SK-N-SH (cell line): ENCODE measurements around the gene CRPPA. TPM values are rescaled to one million over a fixed set of nuclear protein-coding genes. Genes with fewer than 3 reads are reported as not detected.
"Not testable (repeated sequence)": the region's sequence is repeated elsewhere in the genome, so short reads cannot be mapped to it uniquely, and the experiment has no call there.

Source experiments
- CTCF ChIA-PET: fragments of 300-600, 350-600 bp; formaldehyde crosslinking; extraction: SDS; loops from one replicate; lab custom pipeline; 2021; lab: Yijun Ruan, JAX
- POLR2A ChIA-PET: fragments of 350-600 bp; sonication (Branson Sonifier 250); formaldehyde crosslinking; extraction: SDS; loops from one replicate; lab custom pipeline; 2020; ENCODE audit warnings: antibody characterized with exemption, inconsistent platforms; lab: Yijun Ruan, JAX
- DNase-seq: peaks from one replicate; pipeline ENCODE4 v3.0.0; 2012
- H2AFZ ChIP-seq: fragments of 200-600 bp; sonication (generic); 2 replicates; pipeline ENCODE4 v1.8.1; 2016; ENCODE audit warnings: antibody characterized with exemption, mild to moderate bottlenecking, low read depth
- H3F3A ChIP-seq: fragments of 200-600 bp; sonication (generic); replicated peaks from 2 replicates; pipeline ENCODE3; 2016; ENCODE audit warnings: antibody characterized with exemption, mild to moderate bottlenecking; ENCODE audit not compliant: insufficient read depth
- H3K27ac ChIP-seq, 2 experiments: fragments of 200-500 bp in 1 of 2; fragments of 200-600 bp in 1 of 2; sonication (Bioruptor generic) in 1 of 2; sonication (generic), shearing (Covaris generic) in 1 of 2; 2 replicates each; pipeline versions ENCODE4 v1.5.1 to v1.6.1; 2014 to 2016; ENCODE audit warnings: low read depth in 2 of 2, inconsistent platforms in 1 of 2, low read length in 1 of 2, mild to moderate bottlenecking in 1 of 2, mixed read lengths in 1 of 2
- H3K27me3 ChIP-seq: fragments of 200-600 bp; sonication (generic), shearing (Covaris generic); 2 replicates; pipeline ENCODE4 v1.6.1; 2016; ENCODE audit warnings: mixed run types; ENCODE audit not compliant: insufficient read depth
- H3K36me3 ChIP-seq, 2 experiments: fragments of 200-500 bp in 1 of 2; fragments of 200-600 bp in 1 of 2; sonication (Bioruptor generic) in 1 of 2; sonication (generic) in 1 of 2; replicated peaks in 1 of 2; 2 replicates each; pipeline versions ENCODE3 to v1.5.1; 2014 to 2016; ENCODE audit warnings: low read length in 1 of 2, mild to moderate bottlenecking in 1 of 2; ENCODE audit not compliant: insufficient read depth in 2 of 2, control insufficient read depth in 1 of 2
- H3K4me1 ChIP-seq, 2 experiments: fragments of 200-500 bp in 1 of 2; fragments of 200-600 bp in 1 of 2; sonication (Bioruptor generic) in 1 of 2; sonication (generic), shearing (Covaris generic) in 1 of 2; 2 replicates each; pipeline versions ENCODE4 v1.5.1 to v1.6.1; 2014 to 2016; ENCODE audit warnings: low read depth in 1 of 2, low read length in 1 of 2, mixed run types in 1 of 2; ENCODE audit not compliant: insufficient read depth in 2 of 2, control insufficient read depth in 1 of 2
- H3K4me2 ChIP-seq: fragments of 200-600 bp; sonication (generic), shearing (Covaris generic); 2 replicates; pipeline ENCODE4 v1.6.1; 2017; ENCODE audit warnings: mixed run types
- H3K4me3 ChIP-seq, 2 experiments: fragments of 200-500 bp in 1 of 2; fragments of 200-600 bp in 1 of 2; sonication (Bioruptor generic) in 1 of 2; sonication (generic), shearing (Covaris generic) in 1 of 2; 2 replicates each; pipeline versions ENCODE4 v1.5.1 to v1.8.1; 2014 to 2016; ENCODE audit warnings: low read depth in 2 of 2, inconsistent platforms in 1 of 2, low read length in 1 of 2, mild to moderate bottlenecking in 1 of 2, mixed read lengths in 1 of 2, moderate library complexity in 1 of 2
- H3K79me2 ChIP-seq: fragments of 200-600 bp; sonication (generic); 2 replicates; pipeline ENCODE4 v1.8.1; 2017; ENCODE audit warnings: mild to moderate bottlenecking; ENCODE audit not compliant: insufficient read depth
- H3K9ac ChIP-seq: fragments of 200-600 bp; sonication (generic); 2 replicates; pipeline ENCODE4 v1.6.1; 2017; ENCODE audit warnings: mixed run types
- H3K9me2 ChIP-seq: fragments of 200-600 bp; sonication (generic); 2 replicates; pipeline ENCODE4 v1.6.1; 2017; ENCODE audit warnings: mixed run types
- H3K9me3 ChIP-seq: fragments of 200-600 bp; sonication (generic); 2 replicates; pipeline ENCODE4 v1.6.1; 2017; ENCODE audit warnings: mixed run types, mild to moderate bottlenecking, moderate library complexity
- H4K20me1 ChIP-seq: fragments of 200-600 bp; sonication (generic); 2 replicates; pipeline ENCODE4 v1.6.1; 2017; ENCODE audit warnings: mild to moderate bottlenecking, mixed run types; ENCODE audit not compliant: insufficient read depth
- ELF1 ChIP-seq: IDR thresholded peaks from 2 replicates; pipeline ENCODE4 v1.4.0; 2012
- IRF3 ChIP-seq: fragments of 150-350 bp; IDR thresholded peaks from 2 replicates; pipeline ENCODE4 v1.6.1; 2016; ENCODE audit warnings: mild to moderate bottlenecking, low read depth, low read length
- MEF2A ChIP-seq: IDR thresholded peaks from 2 replicates; pipeline ENCODE4 v1.4.0; 2012; ENCODE audit warnings: low read depth, borderline replicate concordance
- POLR2AphosphoS5 ChIP-seq: IDR thresholded peaks from 2 replicates; pipeline ENCODE4 v1.6.1; 2012; ENCODE audit warnings: low read depth, low read length
- RAD21 ChIP-seq: IDR thresholded peaks from 2 replicates; pipeline ENCODE4 v1.6.1; 2012; ENCODE audit warnings: mild to moderate bottlenecking, low read length
- WGBS: methylation state at CpG from one replicate; pipeline ENCODE4 v1.1.6; 2017; ENCODE audit warnings: low lambda C conversion rate; 5-methylcytosine and 5-hydroxymethylcytosine counted together
- polyA plus RNA-seq, 3 experiments: library from polyadenylated mRNA; depleted of rRNA; stranded (reverse); fragments of >200 nt; gene quantifications; 2 replicates each; pipeline ENCODE4 v1.2.3, GENCODE V29; 2012
- TF ChIP-seq, protein P1 (sequence below): IDR thresholded peaks from 2 replicates; pipeline ENCODE4 v1.6.1; 2012; ENCODE audit warnings: mild to moderate bottlenecking, low read depth, low read length, moderate library complexity

CRPPA gene
- polyA plus RNA-seq, 1 of the 3 experiments (the other 2 are of a cell fraction): 0.15 TPM

DNA sequence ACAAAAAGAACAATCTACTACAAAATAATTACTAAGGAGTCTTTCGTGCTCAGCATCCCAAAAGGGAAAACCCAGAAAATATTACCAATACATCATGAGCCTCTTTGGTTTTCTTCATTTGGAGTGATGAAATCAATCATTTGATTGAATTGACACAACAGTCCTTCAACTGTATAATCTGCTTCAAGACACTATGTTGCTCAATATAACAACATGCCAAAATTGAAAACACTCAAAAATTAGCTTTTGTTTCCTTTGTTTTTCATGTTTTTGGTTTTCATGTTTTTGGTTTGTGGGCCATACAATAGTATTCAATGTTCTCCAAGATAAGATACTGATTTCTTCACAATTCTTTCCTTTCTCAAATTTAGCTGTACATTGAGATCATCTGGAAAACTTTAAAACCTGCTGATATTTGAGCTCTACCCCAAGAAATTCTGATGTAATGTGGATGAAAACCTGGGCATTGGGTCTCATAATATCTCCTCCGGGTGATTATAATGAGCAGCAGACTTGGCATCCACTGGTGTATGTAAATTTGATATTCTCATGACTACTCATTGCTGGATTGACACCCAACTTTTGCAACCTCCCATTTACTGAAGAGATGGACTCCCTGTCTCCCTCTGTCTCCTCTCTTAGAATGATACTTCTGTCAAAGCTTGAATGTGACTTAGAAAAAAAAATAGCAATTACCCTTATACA, 39.6 kb upstream of the CRPPA start:
- Histone ChIP-seq H2AFZ (no peak overlapping the region), H3K4me2 (no peak overlapping the region), H3K9ac (no peak overlapping the region), H3K27ac (no peak overlapping the region), H3K36me3 (no peaks in the 10 kb centered on the region), H3K27me3 (peaks cover 35% of the 10 kb centered on the region), H3K4me3 (no peak overlapping the region), H3K9me2 (no peaks in the 10 kb centered on the region), H3K9me3 (no peaks in the 10 kb centered on the region), H3K79me2 (no peaks in the 10 kb centered on the region), H3K4me1 (peaks cover 0 to 9% of the 10 kb centered on the region in 2 experiments; a peak in 2 of 4 replicates), H3F3A (no peaks in the 10 kb centered on the region), H4K20me1 (no peaks in the 10 kb centered on the region)
- WGBS: 21% methylated on average over 2 of the region's 2 CpGs
- CTCF ChIA-PET: interaction anchor here (1.8 kb wide), 1 partner anchor 104 kb away, joined by 4 read pairs; no protein-coding TSS in a partner anchor
- DNase-seq: no peak
- POLR2A ChIA-PET: no interaction called here
- TF ChIP-seq RAD21 (no peak), ELF1 (no peak), IRF3 (no peak), MEF2A (no peak), POLR2AphosphoS5 (no peak)
- TF ChIP-seq, protein P1, sequence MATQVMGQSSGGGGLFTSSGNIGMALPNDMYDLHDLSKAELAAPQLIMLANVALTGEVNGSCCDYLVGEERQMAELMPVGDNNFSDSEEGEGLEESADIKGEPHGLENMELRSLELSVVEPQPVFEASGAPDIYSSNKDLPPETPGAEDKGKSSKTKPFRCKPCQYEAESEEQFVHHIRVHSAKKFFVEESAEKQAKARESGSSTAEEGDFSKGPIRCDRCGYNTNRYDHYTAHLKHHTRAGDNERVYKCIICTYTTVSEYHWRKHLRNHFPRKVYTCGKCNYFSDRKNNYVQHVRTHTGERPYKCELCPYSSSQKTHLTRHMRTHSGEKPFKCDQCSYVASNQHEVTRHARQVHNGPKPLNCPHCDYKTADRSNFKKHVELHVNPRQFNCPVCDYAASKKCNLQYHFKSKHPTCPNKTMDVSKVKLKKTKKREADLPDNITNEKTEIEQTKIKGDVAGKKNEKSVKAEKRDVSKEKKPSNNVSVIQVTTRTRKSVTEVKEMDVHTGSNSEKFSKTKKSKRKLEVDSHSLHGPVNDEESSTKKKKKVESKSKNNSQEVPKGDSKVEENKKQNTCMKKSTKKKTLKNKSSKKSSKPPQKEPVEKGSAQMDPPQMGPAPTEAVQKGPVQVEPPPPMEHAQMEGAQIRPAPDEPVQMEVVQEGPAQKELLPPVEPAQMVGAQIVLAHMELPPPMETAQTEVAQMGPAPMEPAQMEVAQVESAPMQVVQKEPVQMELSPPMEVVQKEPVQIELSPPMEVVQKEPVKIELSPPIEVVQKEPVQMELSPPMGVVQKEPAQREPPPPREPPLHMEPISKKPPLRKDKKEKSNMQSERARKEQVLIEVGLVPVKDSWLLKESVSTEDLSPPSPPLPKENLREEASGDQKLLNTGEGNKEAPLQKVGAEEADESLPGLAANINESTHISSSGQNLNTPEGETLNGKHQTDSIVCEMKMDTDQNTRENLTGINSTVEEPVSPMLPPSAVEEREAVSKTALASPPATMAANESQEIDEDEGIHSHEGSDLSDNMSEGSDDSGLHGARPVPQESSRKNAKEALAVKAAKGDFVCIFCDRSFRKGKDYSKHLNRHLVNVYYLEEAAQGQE: no peak

DNA sequence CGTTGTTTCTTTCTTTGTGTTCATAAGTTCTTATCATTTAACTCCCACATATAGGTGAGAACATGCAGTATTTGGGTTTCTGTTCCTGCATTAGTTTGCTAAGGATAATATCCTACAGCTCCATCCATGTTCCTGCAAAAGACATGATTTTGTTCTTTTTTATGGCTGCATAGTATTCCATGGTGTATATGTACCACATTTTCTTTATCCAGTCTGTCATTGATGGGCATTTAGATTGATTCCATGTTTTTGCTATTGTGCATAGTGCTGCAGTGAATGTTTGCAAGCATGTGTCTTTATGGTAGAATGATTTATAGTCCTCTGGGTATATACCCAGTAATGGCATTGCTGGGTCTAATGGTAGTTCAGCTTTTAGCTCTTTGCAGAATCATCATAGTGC, 35.0 kb upstream of the CRPPA start:
- H3K4me2 ChIP-seq, H3K4me1 ChIP-seq, H3K9me3 ChIP-seq, H3K27me3 ChIP-seq, H3K4me3 ChIP-seq, DNase-seq, H4K20me1 ChIP-seq, H3F3A ChIP-seq, POLR2A ChIA-PET, H3K27ac ChIP-seq, H3K79me2 ChIP-seq, H2AFZ ChIP-seq, CTCF ChIA-PET, H3K36me3 ChIP-seq, H3K9me2 ChIP-seq, H3K9ac ChIP-seq: not testable (repeated sequence)
- 56% methylated on average over 1 of the region's 1 CpG for WGBS
